Choroid plexus epithelial cell (primary cell): ENCODE measurements around the gene CTU2.

Experiments
- DNase-seq: peaks from one replicate; pipeline ENCODE4 v3.0.0-alpha.2; 2010; ENCODE audit warnings: low read depth
- H3K4me3 ChIP-seq: 2 replicates; pipeline ENCODE4 v1.5.1; 2011; ENCODE audit warnings: low read depth, mild to moderate bottlenecking, control low read depth, low read length, moderate library complexity
- CTCF ChIP-seq: conservative IDR thresholded peaks from 2 replicates; pipeline ENCODE4 v1.5.1; 2011; ENCODE audit warnings: low read depth, mild to moderate bottlenecking, control low read depth, inconsistent platforms, low read length, moderate library complexity

Gene CTU2

DNA sequence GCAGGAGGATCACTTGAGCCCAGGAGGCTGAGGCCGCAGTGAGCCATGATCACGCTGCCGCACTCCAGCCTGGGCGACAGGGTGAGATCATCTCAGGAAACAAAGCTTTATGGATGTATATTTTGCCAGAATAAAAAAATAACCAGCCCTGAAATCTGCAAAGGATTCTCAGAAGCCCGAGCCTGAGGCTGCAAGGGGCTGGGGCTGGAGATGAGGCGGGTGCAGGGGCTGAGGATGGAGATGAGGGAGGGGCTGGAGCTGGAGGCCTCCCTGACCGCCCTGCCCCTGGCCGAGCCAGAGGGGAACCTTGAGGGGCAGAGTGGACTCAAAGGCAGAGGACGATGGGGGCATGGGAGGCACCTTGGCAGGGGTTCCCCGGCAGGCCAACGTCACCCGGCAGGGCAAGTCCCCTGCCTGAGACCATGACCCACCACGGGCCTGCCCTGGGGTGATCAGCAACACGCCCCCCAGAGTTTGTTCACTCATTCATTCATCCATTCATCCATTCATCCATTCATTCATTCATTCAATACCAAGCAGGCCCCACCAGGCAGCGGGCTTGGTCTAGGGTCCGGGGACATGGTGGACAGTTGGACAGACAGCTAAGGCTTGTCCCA, 46.2 kb downstream of the CTU2 start:
- H3K4me3 ChIP-seq = no peak overlapping the region
- no peak for DNase-seq
- no peak for TF ChIP-seq CTCF

DNA sequence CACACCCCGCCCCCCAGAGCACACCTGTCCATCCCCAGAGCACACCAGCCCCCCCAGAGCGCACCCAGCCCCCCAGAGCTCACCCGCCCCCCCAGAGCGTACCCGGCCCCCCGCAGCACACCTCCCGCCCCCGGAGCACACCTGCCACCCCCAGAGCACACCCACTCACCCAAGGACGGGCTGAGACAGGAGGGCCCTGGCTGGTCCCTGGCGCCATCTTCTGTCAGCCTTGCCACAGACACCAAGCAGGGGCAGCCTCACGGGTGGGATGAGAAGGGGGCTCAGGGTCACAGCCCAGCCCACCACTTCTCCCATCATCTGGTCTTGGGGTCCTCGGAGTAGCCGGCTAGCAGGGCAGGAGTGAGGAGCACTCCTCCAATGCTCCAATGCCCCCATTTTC, 46.9 kb downstream of the CTU2 start:
- DNase-seq = no peak
- no peak for TF ChIP-seq CTCF
- no peak overlapping the region for H3K4me3 ChIP-seq

DNA sequence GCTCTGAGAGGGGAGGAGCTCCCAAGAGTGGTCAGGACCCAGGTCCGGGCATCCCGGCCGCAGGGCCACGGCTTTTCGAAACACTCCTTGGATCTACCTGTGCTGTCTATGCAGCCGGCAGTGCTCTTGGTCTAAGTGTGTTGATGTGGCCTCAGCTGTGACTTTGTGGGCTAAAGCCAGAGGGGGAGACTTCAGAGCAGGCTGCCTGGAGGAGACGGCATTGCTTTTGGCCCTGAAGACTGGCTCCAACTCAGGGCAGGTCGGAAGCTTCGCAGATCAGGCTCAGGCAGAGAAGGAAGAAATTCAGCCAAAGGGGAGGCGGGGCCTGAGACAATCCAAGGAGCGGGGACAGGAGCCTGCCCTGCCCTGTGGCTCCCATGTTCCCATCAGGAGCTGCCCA, 47.3 kb downstream of the CTU2 start:
- no peak for TF ChIP-seq CTCF
- no peak for DNase-seq
- H3K4me3 ChIP-seq = no peak overlapping the region

DNA sequence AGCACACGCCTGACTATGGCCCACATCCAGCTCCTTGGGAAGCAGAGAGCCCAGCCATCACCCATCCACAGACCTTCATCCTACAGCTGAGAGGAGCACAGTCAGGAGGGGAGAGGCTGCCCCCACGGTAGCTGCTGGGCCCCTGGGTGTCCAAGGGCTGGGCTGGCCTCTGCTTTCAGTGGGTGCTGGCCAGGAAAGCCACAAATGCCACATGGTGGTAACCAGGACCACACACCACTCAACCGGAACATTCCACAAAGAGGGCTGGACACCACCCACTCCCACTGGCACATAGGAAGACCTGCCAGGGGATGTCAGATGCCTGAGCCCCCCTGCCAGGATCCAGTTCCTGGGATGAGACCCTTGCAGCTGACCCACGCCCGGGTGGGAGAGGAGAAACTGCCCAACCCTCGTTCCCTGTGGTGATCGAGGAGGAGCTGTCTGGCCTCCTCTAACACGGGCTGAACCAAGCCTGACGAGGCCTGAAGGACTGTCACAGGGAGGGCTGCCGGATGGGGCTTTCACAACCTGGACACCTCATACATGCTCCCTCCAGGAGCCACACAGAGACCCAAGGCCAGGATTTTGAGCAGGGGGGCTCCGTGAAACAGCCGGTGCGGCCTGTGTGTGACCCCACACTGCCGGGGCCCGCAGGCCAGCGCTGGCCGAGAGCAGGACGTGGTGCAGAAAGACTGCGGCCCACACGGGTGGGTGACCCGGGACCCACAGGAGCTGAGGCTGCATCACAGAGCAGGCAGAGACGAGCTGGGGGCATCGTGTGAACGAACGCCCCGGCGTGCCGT, 48.0 kb downstream of the CTU2 start:
- H3K4me3 ChIP-seq = no peak overlapping the region
- no peak for TF ChIP-seq CTCF
- DNase-seq = no peak

DNA sequence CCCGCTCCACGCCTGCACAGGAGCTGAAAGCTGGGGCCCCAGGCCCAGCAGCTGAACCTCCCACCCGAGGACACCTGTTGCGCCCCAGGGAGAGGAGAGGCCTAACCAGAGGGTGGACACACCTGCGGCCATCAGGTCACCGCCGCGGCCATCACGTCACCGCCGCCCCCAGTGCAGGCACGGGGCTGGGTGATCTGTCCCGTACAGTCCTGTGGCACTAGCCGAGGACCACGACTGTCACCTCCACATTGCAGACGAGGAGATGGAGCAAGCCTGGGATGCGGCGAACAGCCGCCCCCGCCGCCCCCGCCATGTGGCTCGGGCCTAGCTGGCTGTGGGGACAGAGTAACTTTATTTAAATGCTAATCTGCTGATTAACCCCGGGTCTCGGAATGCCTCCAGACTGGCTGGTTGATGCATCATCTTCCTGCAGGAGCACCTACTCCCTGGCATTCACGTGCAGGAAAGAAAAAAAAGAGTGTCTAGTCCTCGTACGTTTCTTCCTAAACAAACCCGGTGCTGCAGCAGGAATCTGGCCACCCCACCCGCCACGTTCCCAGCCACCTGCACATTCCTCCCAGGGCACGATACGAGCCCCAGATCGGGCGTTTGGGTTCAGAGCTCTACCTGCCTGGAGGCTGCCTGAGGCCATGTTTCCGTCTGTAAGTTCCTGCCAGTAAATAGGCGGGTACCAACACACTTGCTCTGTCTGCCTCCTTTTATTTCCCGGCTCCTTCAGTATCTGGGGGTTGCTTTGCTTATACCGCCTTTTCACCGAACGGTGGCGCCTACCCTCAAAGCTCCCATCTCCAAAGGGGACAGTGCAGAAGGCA, 48.8 kb downstream of the CTU2 start:
- TF ChIP-seq CTCF = peak; percentile 53
- peak; percentile 38 for DNase-seq
- H3K4me3 ChIP-seq = no peak overlapping the region

GRCh38 chr16:88755745-88756443, 49.6 kb downstream of the CTU2 start:
- TF ChIP-seq CTCF = no peak
- DNase-seq = no peak
- no peak overlapping the region for H3K4me3 ChIP-seq
